Endothelial cell of umbilical vein (primary cell): ENCODE measurements around the gene LIN54. TPM values are rescaled to one million over a fixed set of nuclear protein-coding genes. Genes with fewer than 3 reads are reported as not detected.
A peak's percentile ranks its signal among the peaks of the same experiment; 100 is the strongest.

Source experiments
- BruUV-seq: library from RNA; stranded (reverse); fragments of 400-500 nt; replicated peaks from 2 replicates; lab custom pipeline; 2021; lab: Mats Ljungman, UMichigan
- CTCF ChIA-PET: fragments of 300-600, 350-600 bp; sonication (Branson Sonifier 250); formaldehyde crosslinking; loops from one replicate; lab custom pipeline; 2021; ENCODE audit warnings: antibody characterized with exemption, inconsistent platforms; lab: Charles Lee
- POLR2A ChIA-PET: fragments of 300-600, 350-600 bp; sonication (Branson Sonifier 250); formaldehyde crosslinking; loops from one replicate; lab custom pipeline; 2021; ENCODE audit warnings: antibody characterized with exemption, inconsistent platforms; lab: Charles Lee
- DNase-seq: peaks from one replicate; pipeline ENCODE4 v3.0.0-alpha.2; 2011; ENCODE audit warnings: low read depth, low spot score
- FAIRE-seq: peaks from 2 replicates; lab custom pipeline; 2011; peaks lifted over from hg19 to GRCh38; lab: Jason Lieb, UNC
- H2AFZ ChIP-seq: 2 replicates; pipeline ENCODE4 v1.6.0; 2012; ENCODE audit warnings: low read depth, low read length, control low read depth, inconsistent platforms
- H3K27ac ChIP-seq: 2 replicates; pipeline ENCODE4 v1.5.1; 2011; ENCODE audit warnings: low read depth, mild to moderate bottlenecking, control low read depth, low read length, moderate library complexity; ENCODE audit not compliant: insufficient read depth
- H3K27me3 ChIP-seq, 2 experiments: 2 replicates each; pipeline versions ENCODE4 v1.6.0 to v1.6.1; 2011; ENCODE audit warnings: low read length in 2 of 2, mixed read lengths in 1 of 2; ENCODE audit not compliant: control insufficient read depth in 2 of 2, insufficient read depth in 2 of 2
- H3K36me3 ChIP-seq, 2 experiments: 2 replicates in 1 of 2; 3 replicates in 1 of 2; pipeline ENCODE4 v1.5.1; 2011; ENCODE audit warnings: low read length in 2 of 2, mild to moderate bottlenecking in 1 of 2, moderate library complexity in 1 of 2; ENCODE audit not compliant: control insufficient read depth in 2 of 2, insufficient read depth in 2 of 2; ENCODE audit errors: extremely low read depth in 1 of 2
- H3K4me1 ChIP-seq: 3 replicates; pipeline ENCODE4 v1.5.1; 2011; ENCODE audit warnings: mild to moderate bottlenecking, low read length; ENCODE audit not compliant: control insufficient read depth, insufficient read depth; ENCODE audit errors: extremely low read depth
- H3K4me2 ChIP-seq: 2 replicates; pipeline ENCODE4 v1.6.1; 2011; ENCODE audit warnings: low read length, control low read depth, mixed read lengths; ENCODE audit not compliant: insufficient read depth
- H3K4me3 ChIP-seq, 3 experiments: fragments of 200-600 bp in 1 of 3; sonication (generic), shearing (Covaris generic) in 1 of 3; replicated peaks in 1 of 3; 2 replicates each; pipeline ENCODE4 v1.5.1; 2011 to 2016; ENCODE audit warnings: control low read depth in 3 of 3, low read length in 3 of 3, mild to moderate bottlenecking in 2 of 3, inconsistent platforms in 1 of 3, low read depth in 1 of 3, moderate library complexity in 1 of 3; ENCODE audit not compliant: insufficient read depth in 1 of 3
- H3K79me2 ChIP-seq: 2 replicates; pipeline ENCODE4 v1.6.0; 2012; ENCODE audit warnings: low read length, inconsistent platforms; ENCODE audit not compliant: control insufficient read depth, insufficient read depth
- H3K9ac ChIP-seq: replicated peaks from 2 replicates; pipeline ENCODE3; 2011; ENCODE audit warnings: low read length, control low read depth; ENCODE audit not compliant: insufficient read depth; ENCODE audit errors: extremely low read depth
- H3K9me1 ChIP-seq: replicated peaks from 3 replicates; pipeline ENCODE4 v1.6.0; 2011; ENCODE audit warnings: mild to moderate bottlenecking, low read length; ENCODE audit not compliant: control insufficient read depth, insufficient read depth; ENCODE audit errors: extremely low read depth
- H3K9me3 ChIP-seq: replicated peaks from 2 replicates; pipeline ENCODE4 v1.5.1; 2012; ENCODE audit warnings: low read length, inconsistent platforms; ENCODE audit not compliant: control insufficient read depth, insufficient read depth
- H4K20me1 ChIP-seq: replicated peaks from 2 replicates; pipeline ENCODE3; 2011; ENCODE audit warnings: mild to moderate bottlenecking, low read length; ENCODE audit not compliant: control insufficient read depth, insufficient read depth; ENCODE audit errors: extremely low read depth
- CTCF ChIP-seq, 2 donors: IDR thresholded peaks; 1 replicate in 1 of 2; 2 replicates in 1 of 2; pipeline ENCODE4 v1.5.1; 2011; ENCODE audit warnings: low read length in 2 of 2, mild to moderate bottlenecking in 2 of 2, moderate library complexity in 2 of 2, control low read depth in 1 of 2, inconsistent platforms in 1 of 2, low read depth in 1 of 2; ENCODE audit not compliant: insufficient read depth in 1 of 2; ENCODE audit errors: extremely low read depth in 1 of 2
- EZH2 ChIP-seq: IDR thresholded peaks from 2 replicates; pipeline ENCODE4 v1.6.1; 2012; ENCODE audit warnings: borderline replicate concordance, low read depth, mild to moderate bottlenecking, moderate library complexity, low read length, inconsistent platforms; ENCODE audit not compliant: severe bottlenecking
- FOS ChIP-seq: IDR thresholded peaks from 2 replicates; pipeline ENCODE4 v1.6.1; 2011; ENCODE audit warnings: mild to moderate bottlenecking, low read length, moderate library complexity, borderline replicate concordance; ENCODE audit not compliant: insufficient read depth
- GATA2 ChIP-seq: IDR thresholded peaks from 2 replicates; pipeline ENCODE4 v1.7.0; 2011; ENCODE audit warnings: low read depth, mild to moderate bottlenecking, moderate library complexity, mixed read lengths, low read length; ENCODE audit not compliant: insufficient read length, insufficient read depth
- JUN ChIP-seq: IDR thresholded peaks from 2 replicates; pipeline ENCODE4 v1.6.1; 2011; ENCODE audit warnings: borderline replicate concordance, low read depth; ENCODE audit not compliant: insufficient read length, insufficient read depth
- MAX ChIP-seq: IDR thresholded peaks from 2 replicates; pipeline ENCODE4 v1.6.1; 2011; ENCODE audit not compliant: insufficient read depth, insufficient read length
- MYC ChIP-seq: IDR thresholded peaks from one replicate; pipeline ENCODE4 v1.6.1; 2011; ENCODE audit warnings: mild to moderate bottlenecking, low read depth, low read length
- POLR2A ChIP-seq: IDR thresholded peaks from 2 replicates; pipeline ENCODE4 v1.6.1; 2012; ENCODE audit warnings: low read depth, mild to moderate bottlenecking, control low read depth, low read length
- POLR2AphosphoS5 ChIP-seq: IDR thresholded peaks from 2 replicates; pipeline ENCODE4 v1.6.1; 2012; ENCODE audit warnings: low read depth, mild to moderate bottlenecking, control low read depth, low read length, moderate library complexity; ENCODE audit not compliant: insufficient read depth
- dilution Hi-C: fragments of 300-500 bp; cut with MboI; formaldehyde crosslinking; loops from one replicate; pipeline ENCODE4 v1.15.0; 2019; ENCODE audit warnings: low sequenced_read_pairs; ENCODE audit not compliant: extremely low pct_ligation_motif_present
- intact Hi-C: fragments of 100-400 bp; cut with micrococcal nuclease; formaldehyde crosslinking; loops from one replicate; pipeline ENCODE4 v1.10.0; 2022
- polyA plus RNA-seq, 4 experiments: library from polyadenylated mRNA; depleted of rRNA in 3 of 4; stranded (reverse) in 3 of 4; unstranded in 1 of 4; fragments of >200 nt; gene quantifications; 2 replicates each; pipeline versions ENCODE4 v1.2.1 to v1.2.3, GENCODE V29; 2011 to 2012; ENCODE audit warnings: missing spikeins in 1 of 4
- total RNA-seq: library from RNA; stranded (reverse); gene quantifications from 2 replicates; pipeline ENCODE4 v1.2.3, GENCODE V29; 2021

LIN54 gene
- total and polyA plus RNA-seq, 2 donors (not counting 3 experiments of a cell fraction or from before 2014, with no cell fraction given), result 6.2 to 15.7 TPM

GRCh38 chr4:82948647-82949204 is 61.9 kb downstream of the LIN54 start:
- intact Hi-C loops (no loop called here), dilution Hi-C loops (no loop called here)
- no TSS peak for BruUV-seq
- H3K4me2 ChIP-seq, result peak overlapping the region; percentile 24
- no peaks in the 10 kb centered on the region for H3K27me3 ChIP-seq
- ChIA-PET CTCF (no interaction called here), POLR2A (no interaction called here)
- FAIRE-seq (no peak), DNase-seq (peak; percentile 76)
- no peaks in the 10 kb centered on the region for H3K9me1 ChIP-seq
- TF ChIP-seq MYC, result no peak
- TF ChIP-seq POLR2A, result no peak
- TF ChIP-seq MAX, result no peak
- peak; percentile 30 for TF ChIP-seq JUN
- no peak for TF ChIP-seq CTCF (IDR thresholded peaks at IDR 0.05; ENCODE audit: extremely low read depth in 1 of 2, insufficient read depth in 1 of 2, low read depth in 1 of 2, low read length in 2 of 2)
- TF ChIP-seq GATA2, result peak; percentile 37
- peak; percentile 10 for TF ChIP-seq FOS
- no peak for TF ChIP-seq POLR2AphosphoS5
- no peak for TF ChIP-seq EZH2
- no peak overlapping the region for H3K9ac ChIP-seq
- peaks cover 2% of the 10 kb centered on the region for H3K79me2 ChIP-seq
- no peaks in the 10 kb centered on the region for H3K9me3 ChIP-seq
- peaks cover 0 to 2% of the 10 kb centered on the region in 2 experiments for H3K36me3 ChIP-seq
- no peak overlapping the region for H2AFZ ChIP-seq
- peaks cover 8% of the 10 kb centered on the region for H3K4me1 ChIP-seq
- no peak overlapping the region for H3K4me3 ChIP-seq
- no peaks in the 10 kb centered on the region for H4K20me1 ChIP-seq
- peak overlapping the region; percentile 22 for H3K27ac ChIP-seq
